ENCODE results near the gene ORM1. TPM values are rescaled to one million over a fixed set of nuclear protein-coding genes. Genes with fewer than 3 reads are reported as not detected.

Gene ORM1
- total RNA-seq, 1 donor from 2014 or later: not detected

GRCh38 chr9:114339130-114339908, 16.4 kb downstream of the ORM1 start:
- Histone ChIP-seq H3K36me3 (ENCODE audit: control insufficient read depth, insufficient read depth, low read length) (peaks cover 2% of the 10 kb centered on the region), H3K4me3 (ENCODE audit: low read depth, low read length) (no peak overlapping the region), H3K27me3 (ENCODE audit: control insufficient read depth, insufficient read depth, low read length) (no peaks in the 10 kb centered on the region)
- DNase-seq (ENCODE audit: low read depth): no peak
- TF ChIP-seq CTCF (IDR thresholded peaks at IDR 0.05; ENCODE audit: insufficient read depth, low read length, poor library complexity, severe bottlenecking): peak; percentile 91

- no peak overlapping the region for H3K4me3 ChIP-seq (ENCODE audit: low read depth, low read length)
- peaks cover 2% of the 10 kb centered on the region for H3K36me3 ChIP-seq (ENCODE audit: control insufficient read depth, insufficient read depth, low read length)
- DNase-seq (ENCODE audit: low read depth): no peak
- TF ChIP-seq CTCF (IDR thresholded peaks at IDR 0.05; ENCODE audit: insufficient read depth, low read length, poor library complexity, severe bottlenecking): no peak
- no peaks in the 10 kb centered on the region for H3K27me3 ChIP-seq (ENCODE audit: control insufficient read depth, insufficient read depth, low read length)
Measured at GRCh38 chr9:114341152-114341830, 18.4 kb downstream of the ORM1 start.

GRCh38 chr9:114341991-114342390, 19.1 kb downstream of the ORM1 start:
- TF ChIP-seq CTCF (IDR thresholded peaks at IDR 0.05; ENCODE audit: insufficient read depth, low read length, poor library complexity, severe bottlenecking): no peak
- H3K36me3 ChIP-seq (ENCODE audit: control insufficient read depth, insufficient read depth, low read length): peaks cover 4% of the 10 kb centered on the region
- no peak for DNase-seq (ENCODE audit: low read depth)
- H3K4me3 ChIP-seq (ENCODE audit: low read depth, low read length): no peak overlapping the region
- H3K27me3 ChIP-seq (ENCODE audit: control insufficient read depth, insufficient read depth, low read length): no peaks in the 10 kb centered on the region

GRCh38 chr9:114342755-114343440, 20.0 kb downstream of the ORM1 start:
- DNase-seq (ENCODE audit: low read depth): no peak
- Histone ChIP-seq H3K36me3 (ENCODE audit: control insufficient read depth, insufficient read depth, low read length) (peaks cover 5% of the 10 kb centered on the region), H3K27me3 (ENCODE audit: control insufficient read depth, insufficient read depth, low read length) (no peaks in the 10 kb centered on the region), H3K4me3 (ENCODE audit: low read depth, low read length) (no peak overlapping the region)
- no peak for TF ChIP-seq CTCF (IDR thresholded peaks at IDR 0.05; ENCODE audit: insufficient read depth, low read length, poor library complexity, severe bottlenecking)

GRCh38 chr9:114343471-114344187, 20.7 kb downstream of the ORM1 start:
- no peak for TF ChIP-seq CTCF (IDR thresholded peaks at IDR 0.05; ENCODE audit: insufficient read depth, low read length, poor library complexity, severe bottlenecking)
- no peaks in the 10 kb centered on the region for H3K27me3 ChIP-seq (ENCODE audit: control insufficient read depth, insufficient read depth, low read length)
- no peak overlapping the region for H3K4me3 ChIP-seq (ENCODE audit: low read depth, low read length)
- peaks cover 5% of the 10 kb centered on the region for H3K36me3 ChIP-seq (ENCODE audit: control insufficient read depth, insufficient read depth, low read length)
- DNase-seq (ENCODE audit: low read depth): no peak
